Transverse colon (tissue), 4 donors: ENCODE measurements around the gene CPN1. TPM values are rescaled to one million over a fixed set of nuclear protein-coding genes. Genes with fewer than 3 reads are reported as not detected.

ENCODE experiments used
- DNase-seq: peaks from one replicate; pipeline ENCODE4 v3.0.0-alpha.2; 2019
- H3K27ac ChIP-seq, 4 donors: fragments of 200-600 bp; sonication (generic); 2 replicates each; pipeline ENCODE4 v1.5.1; 2016 to 2018; ENCODE audit warnings: inconsistent platforms in 4 of 4
- H3K27me3 ChIP-seq: fragments of 200-600 bp; sonication (generic); 2 replicates; pipeline ENCODE4 v1.5.1; 2017; ENCODE audit warnings: inconsistent platforms
- H3K36me3 ChIP-seq, 4 donors: fragments of 200-600 bp; sonication (generic); 2 replicates each; pipeline ENCODE4 v1.5.1; 2017 to 2019; ENCODE audit warnings: inconsistent platforms in 4 of 4
- H3K4me1 ChIP-seq, 4 donors: fragments of 200-600 bp; sonication (generic); 2 replicates each; pipeline ENCODE4 v1.5.1; 2017 to 2020; ENCODE audit warnings: inconsistent platforms in 4 of 4
- H3K4me3 ChIP-seq, 4 donors: fragments of 200-600 bp; sonication (generic); 1 replicate in 1 of 4; 2 replicates in 3 of 4; pipeline versions ENCODE4 v1.5.1 to v1.6.1; 2017 to 2019; ENCODE audit warnings: inconsistent platforms in 4 of 4
- H3K9me3 ChIP-seq, 2 donors: fragments of 200-600 bp; sonication (generic); 2 replicates each; pipeline ENCODE4 v1.5.1; 2017 to 2019; ENCODE audit warnings: inconsistent platforms in 2 of 2
- CTCF ChIP-seq, 5 experiments: fragments of 200-600 bp in 3 of 5; fragments of 450-650 bp in 2 of 5; sonication (generic) in 3 of 5; IDR thresholded peaks; 1 replicate in 2 of 5; 2 replicates in 3 of 5; pipeline ENCODE4 v1.5.1; 2016 to 2017; ENCODE audit warnings: antibody characterized with exemption in 5 of 5, inconsistent platforms in 3 of 5, mild to moderate bottlenecking in 2 of 5, moderate library complexity in 1 of 5
- EP300 ChIP-seq: sonication (generic); formaldehyde crosslinking; IDR thresholded peaks from one replicate; pipeline ENCODE4 v1.6.1; 2017; ENCODE audit warnings: antibody characterized with exemption, low read depth
- POLR2A ChIP-seq: fragments of 450-650 bp; IDR thresholded peaks from one replicate; pipeline ENCODE4 v1.6.1; 2016; ENCODE audit warnings: antibody characterized with exemption, mild to moderate bottlenecking, moderate library complexity
- POLR2AphosphoS5 ChIP-seq, 3 donors: sonication (generic); formaldehyde crosslinking; IDR thresholded peaks; one replicate each; pipeline ENCODE4 v1.6.1; 2016; ENCODE audit warnings: antibody characterized with exemption in 3 of 3
- WGBS, 2 donors: methylation state at CpG; one replicate each; pipeline ENCODE4 v1.1.5; 2018; ENCODE audit warnings: low coverage in 1 of 2; 5-methylcytosine and 5-hydroxymethylcytosine counted together
- in situ Hi-C, 4 donors: fragments of 200-750 bp; cut with MboI; loops; one replicate each; pipeline versions ENCODE4 v1.15.0 to v1.15.1; 2017; ENCODE audit warnings: low sequenced_read_pairs in 3 of 4, low pct_ligation_motif_present in 1 of 4, low pct_unique_long_range_greater_than_20kb in 1 of 4
- intact Hi-C: fragments of 100-400 bp; cut with DNase I; formaldehyde crosslinking; loops from one replicate; pipeline ENCODE4 v1.15.1; 2023; ENCODE audit warnings: low total_unique reads
- total RNA-seq, 4 donors: library from RNA; depleted of rRNA; stranded (reverse); fragments of >200 nt; gene quantifications; one replicate each; pipeline ENCODE4 v1.1.0, GENCODE V29; 2016

The CPN1 gene
- total RNA-seq, 4 donors from 2014 or later, result not detected

GRCh38 chr10:100124097-100124496 lies 42.4 kb upstream of the CPN1 start:
- in situ Hi-C loops (no loop called here), intact Hi-C loops (loop anchor here (5.0 kb wide), 1 partner anchor 1833 kb away; no protein-coding TSS in a partner anchor)
- DNase-seq, result no peak

DNA sequence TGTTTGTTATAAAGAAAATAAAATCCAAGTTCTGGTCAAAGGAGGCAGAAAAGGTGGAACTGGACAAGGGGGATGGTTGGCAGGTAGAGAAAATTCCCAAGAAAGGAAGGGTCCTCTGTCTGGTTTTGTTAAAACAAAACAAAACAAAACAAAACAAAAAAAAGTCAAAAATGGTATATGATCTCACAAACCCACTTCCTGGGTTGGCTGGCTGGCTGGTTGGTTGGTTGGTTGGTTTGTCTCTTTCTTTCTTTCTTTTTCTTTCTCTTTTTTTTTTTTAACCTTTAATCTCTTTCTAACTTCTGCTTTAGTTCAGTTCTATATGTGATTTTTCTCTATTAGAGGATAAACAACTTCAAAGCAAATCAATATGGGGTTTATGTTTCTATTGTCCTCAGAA lies 41.1 kb upstream of the CPN1 start:
- H3K4me3 ChIP-seq, result no peak overlapping the region
- no peak for DNase-seq
- H3K36me3 ChIP-seq, result no peaks in the 10 kb centered on the region
- no peaks in the 10 kb centered on the region for H3K4me1 ChIP-seq
- intact Hi-C loops (loop anchor here (5.0 kb wide), 1 partner anchor 1835 kb away; no protein-coding TSS in a partner anchor), in situ Hi-C loops (no loop called here)
- no peaks in the 10 kb centered on the region for H3K27me3 ChIP-seq
- H3K9me3 ChIP-seq, result no peaks in the 10 kb centered on the region
- TF ChIP-seq POLR2AphosphoS5 (IDR thresholded peaks at IDR 0.05) (no peak), CTCF (IDR thresholded peaks at IDR 0.05) (no peak), POLR2A (no peak), EP300 (no peak)
- no peak overlapping the region for H3K27ac ChIP-seq

More at GRCh38 chr10:100124097-100124496, 42.4 kb upstream of the CPN1 start:
- 82 to 94% methylated on average over 3 to 4 of the region's 4 CpGs for WGBS, 2 donors
- TF ChIP-seq POLR2AphosphoS5 (IDR thresholded peaks at IDR 0.05), result no peak
- no peak for TF ChIP-seq EP300
- TF ChIP-seq POLR2A, result no peak
- no peak for TF ChIP-seq CTCF (IDR thresholded peaks at IDR 0.05)
- Histone ChIP-seq H3K27me3 (no peaks in the 10 kb centered on the region), H3K36me3 (no peaks in the 10 kb centered on the region), H3K27ac (no peak overlapping the region), H3K4me3 (no peak overlapping the region), H3K4me1 (no peaks in the 10 kb centered on the region), H3K9me3 (no peaks in the 10 kb centered on the region)

- in situ Hi-C loops, result no loop called here
- WGBS, 2 donors, result 86% methylated on average over 2 of the region's 2 CpGs; no CpG with 5 or more reads in 1 of the 2 donors
- intact Hi-C loops, result loop anchor here (5.0 kb wide), 1 partner anchor 1837 kb away; no protein-coding TSS in a partner anchor
These were observed 38.9 kb upstream of the CPN1 start for GRCh38 chr10:100120550-100120949.

GRCh38 chr10:100119726-100120125 lies 38.1 kb upstream of the CPN1 start:
- Histone ChIP-seq H3K4me3 (no peak overlapping the region), H3K36me3 (no peaks in the 10 kb centered on the region), H3K4me1 (peaks cover 0 to 3% (median 0%) of the 10 kb centered on the region in 4 donors), H3K27me3 (peaks cover 20% of the 10 kb centered on the region), H3K9me3 (no peaks in the 10 kb centered on the region), H3K27ac (no peak overlapping the region)
- intact Hi-C loops (loop anchor here (5.0 kb wide), 1 partner anchor 1838 kb away; no protein-coding TSS in a partner anchor), in situ Hi-C loops (no loop called here)
- WGBS, 2 donors, result 89 to 91% methylated on average over 2 to 4 of the region's 4 CpGs
- no peak for TF ChIP-seq POLR2A
- no peak for DNase-seq

More at GRCh38 chr10:100120550-100120949, 38.9 kb upstream of the CPN1 start:
- no peak for TF ChIP-seq CTCF (IDR thresholded peaks at IDR 0.05)
- TF ChIP-seq POLR2A, result no peak
- TF ChIP-seq EP300, result no peak
- no peak for TF ChIP-seq POLR2AphosphoS5 (IDR thresholded peaks at IDR 0.05)
- Histone ChIP-seq H3K9me3 (no peaks in the 10 kb centered on the region), H3K4me3 (no peak overlapping the region), H3K27ac (no peak overlapping the region), H3K4me1 (no peaks in the 10 kb centered on the region), H3K27me3 (peaks cover 11% of the 10 kb centered on the region), H3K36me3 (no peaks in the 10 kb centered on the region)
- DNase-seq, result no peak
